ENCODE data around the gene RGMA.

- TF ChIP-seq, protein P1, sequence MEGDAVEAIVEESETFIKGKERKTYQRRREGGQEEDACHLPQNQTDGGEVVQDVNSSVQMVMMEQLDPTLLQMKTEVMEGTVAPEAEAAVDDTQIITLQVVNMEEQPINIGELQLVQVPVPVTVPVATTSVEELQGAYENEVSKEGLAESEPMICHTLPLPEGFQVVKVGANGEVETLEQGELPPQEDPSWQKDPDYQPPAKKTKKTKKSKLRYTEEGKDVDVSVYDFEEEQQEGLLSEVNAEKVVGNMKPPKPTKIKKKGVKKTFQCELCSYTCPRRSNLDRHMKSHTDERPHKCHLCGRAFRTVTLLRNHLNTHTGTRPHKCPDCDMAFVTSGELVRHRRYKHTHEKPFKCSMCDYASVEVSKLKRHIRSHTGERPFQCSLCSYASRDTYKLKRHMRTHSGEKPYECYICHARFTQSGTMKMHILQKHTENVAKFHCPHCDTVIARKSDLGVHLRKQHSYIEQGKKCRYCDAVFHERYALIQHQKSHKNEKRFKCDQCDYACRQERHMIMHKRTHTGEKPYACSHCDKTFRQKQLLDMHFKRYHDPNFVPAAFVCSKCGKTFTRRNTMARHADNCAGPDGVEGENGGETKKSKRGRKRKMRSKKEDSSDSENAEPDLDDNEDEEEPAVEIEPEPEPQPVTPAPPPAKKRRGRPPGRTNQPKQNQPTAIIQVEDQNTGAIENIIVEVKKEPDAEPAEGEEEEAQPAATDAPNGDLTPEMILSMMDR (IDR thresholded peaks at IDR 0.05), result no peak
- TF ChIP-seq POLR2AphosphoS5 (IDR thresholded peaks at IDR 0.05; ENCODE audit: insufficient read depth in 1 of 2, low read depth in 1 of 2), result no peak
Observed at GRCh38 chr15:93028111-93028631, 60.8 kb downstream of the RGMA start.

All from vagina (tissue), 2 donors.